ENCODE results near the gene CHRDL2. TPM values are rescaled to one million over a fixed set of nuclear protein-coding genes. Genes with fewer than 3 reads are reported as not detected.

The CHRDL2 gene
- total and polyA plus RNA-seq, 2 of the 4 experiments (the other 2 are of a cell fraction) = 0.80 TPM; not detected in 1

GRCh38 chr11:74673693-74674360 lies 57.4 kb downstream of the CHRDL2 start:
- dilution Hi-C loops (cut with HindIII; ENCODE audit: low sequenced_read_pairs, unreplicated experiment) = no loop called here
- CTCF ChIA-PET = interaction anchor here (1.3 to 3.0 kb wide), 2 partner anchors 28 to 66 kb away, joined by 3 to 11 read pairs; no protein-coding TSS in a partner anchor
- peak overlapping the region; percentile 69 for H2AFZ ChIP-seq (replicated peaks; ENCODE audit: low read length, poor library complexity)

More at GRCh38 chr11:74673693-74674360, 57.4 kb downstream of the CHRDL2 start:
- Histone ChIP-seq H2AK9ac (replicated peaks; ENCODE audit: low read depth, low read length, poor library complexity) (peak overlapping the region; percentile 79), H3K4me2 (ENCODE audit: low read depth, low read length) (peak overlapping the region; percentile 48), H3K4me1 (ENCODE audit: control insufficient read depth, insufficient read depth, low read length) (peaks cover 24% of the 10 kb centered on the region), H2AK5ac (ENCODE audit: low read depth, low read length) (peak overlapping the region; percentile 93), H3K36me3 (ENCODE audit: control insufficient read depth, insufficient read depth, low read length) (no peaks in the 10 kb centered on the region), H3K18ac (ENCODE audit: low read depth, low read length) (peak overlapping the region; percentile 83), H3K23ac (ENCODE audit: low read depth, low read length) (peak overlapping the region; percentile 77), H3K9ac (ENCODE audit: low read depth, low read length) (peak overlapping the region; percentile 47), H2BK5ac (ENCODE audit: low read depth, low read length, poor library complexity, severe bottlenecking) (peak overlapping the region; percentile 98), H4K20me1 (ENCODE audit: insufficient read depth, low read length) (no peaks in the 10 kb centered on the region), H4K91ac (ENCODE audit: insufficient read depth, low read depth, low read length) (peak overlapping the region; percentile 97), H2BK120ac (ENCODE audit: low read depth, low read length) (peak overlapping the region; percentile 94), H3K9me1 (ENCODE audit: insufficient read depth, low read length) (peaks cover 15% of the 10 kb centered on the region), H2BK20ac (ENCODE audit: low read depth, low read length) (peak overlapping the region; percentile 96), H3K27ac (ENCODE audit: insufficient read depth, low read length) (peak overlapping the region; percentile 89), H3K79me1 (ENCODE audit: low read depth in 1 of 2, low read length in 2 of 2) (no peaks in the 10 kb centered on the region; a peak in 1 of 4 replicates), H3K9me3 (ENCODE audit: control insufficient read depth, insufficient read depth, low read length) (peaks cover 2% of the 10 kb centered on the region; the same call in 1 of the 2 replicates), H3K4me3 (ENCODE audit: insufficient read depth, low read depth, low read length) (no peak overlapping the region), H3K27me3 (ENCODE audit: control insufficient read depth, insufficient read depth, low read length) (no peaks in the 10 kb centered on the region), H3K14ac (replicated peaks; ENCODE audit: low read depth, low read length) (peak overlapping the region; percentile 83), H4K5ac (ENCODE audit: low read depth, low read length) (peak overlapping the region; percentile 78), H3K4ac (ENCODE audit: low read depth, low read length) (peak overlapping the region; percentile 92), H4K8ac (ENCODE audit: low read depth in 2 of 2, low read length in 2 of 2) (peak overlapping the region; percentile 54 to 92), H2BK15ac (ENCODE audit: low read depth, low read length) (peak overlapping the region; percentile 73; the same call in 2 of the 3 replicates), H3K56ac (ENCODE audit: extremely low read depth, insufficient read depth, low read length) (peak overlapping the region; percentile 59)
- DNase-seq (no peak), ATAC-seq (ENCODE audit: low read depth) (no peak)
- intact Hi-C loops (cut with micrococcal nuclease) (loop anchor here (1.0 kb wide), 2 partner anchors 24 to 52 kb away; no protein-coding TSS in a partner anchor), in situ Hi-C loops (cut with MboI; ENCODE audit: low sequenced_read_pairs) (no loop called here)
- no TSS peak for BruUV-seq (replicated peaks)
- TF ChIP-seq FOS (IDR thresholded peaks at IDR 0.05; ENCODE audit: low read depth, low read length) (no peak), RCOR1 (IDR thresholded peaks at IDR 0.05; ENCODE audit: insufficient replicate concordance, low read length) (no peak), MAZ (IDR thresholded peaks at IDR 0.05; ENCODE audit: borderline replicate concordance, low read depth, low read length) (peak; percentile 6; the same call in 1 of the 2 replicates), POLR2A (IDR thresholded peaks at IDR 0.05; ENCODE audit: low read depth, low read length) (0 out of 2 replicates have a peak, but pooled peaks have one; percentile 4), NFE2L2 (IDR thresholded peaks at IDR 0.05; ENCODE audit: low read depth, low read length) (no peak), CHD1 (IDR thresholded peaks at IDR 0.05; ENCODE audit: low read depth, low read length) (no peak), CEBPB (IDR thresholded peaks at IDR 0.05; ENCODE audit: low read depth, low read length) (0 out of 2 replicates have a peak, but pooled peaks have one; percentile 39)
- 82% methylated on average over 4 of the region's 7 CpGs; no CpG with 5 or more reads in 1 of the 2 experiments for WGBS, 2 experiments (ENCODE audit: extremely low coverage in 2 of 2, insufficient read length in 1 of 2)
- POLR2A ChIA-PET (ENCODE audit: unreplicated experiment) = no interaction called here
